DOHH2 (cell line): ENCODE data around the gene HS3ST6.

ENCODE experiments used
- H3F3A ChIP-seq: fragments of 200-600 bp; sonication (generic), shearing (Covaris generic); 2 replicates; pipeline ENCODE4 v1.6.0; 2016; ENCODE audit warnings: antibody characterized with exemption, mild to moderate bottlenecking; ENCODE audit not compliant: control insufficient read depth, insufficient read depth
- H3K27ac ChIP-seq: fragments of 200-600 bp; sonication (generic); 2 replicates; pipeline ENCODE4 v1.5.1; 2014; ENCODE audit warnings: low read depth, mild to moderate bottlenecking, low read length, moderate library complexity
- H3K27me3 ChIP-seq: fragments of 200-600 bp; sonication (generic); 2 replicates; pipeline ENCODE4 v1.6.1; 2014; ENCODE audit warnings: mild to moderate bottlenecking, low read length, mixed read lengths; ENCODE audit not compliant: control insufficient read depth
- H3K36me3 ChIP-seq: fragments of 200-600 bp; sonication (generic); 2 replicates; pipeline ENCODE4 v1.6.1; 2014; ENCODE audit warnings: mild to moderate bottlenecking, low read length, moderate library complexity, mixed read lengths; ENCODE audit not compliant: control insufficient read depth
- H3K4me1 ChIP-seq: fragments of 200-600 bp; sonication (generic); 2 replicates; pipeline ENCODE4 v1.6.1; 2014; ENCODE audit warnings: mild to moderate bottlenecking, low read length, mixed read lengths; ENCODE audit not compliant: control insufficient read depth
- H3K4me2 ChIP-seq: fragments of 200-600 bp; sonication (generic); 2 replicates; pipeline ENCODE4 v1.6.0; 2014; ENCODE audit warnings: mild to moderate bottlenecking, low read length, moderate library complexity
- H3K4me3 ChIP-seq: fragments of 200-600 bp; sonication (generic); 2 replicates; pipeline ENCODE4 v1.5.1; 2014; ENCODE audit warnings: mild to moderate bottlenecking, low read length, mixed read lengths
- H3K79me2 ChIP-seq: fragments of 200-600 bp; sonication (generic); 2 replicates; pipeline ENCODE4 v1.6.1; 2014; ENCODE audit warnings: mild to moderate bottlenecking, low read length, mixed read lengths; ENCODE audit not compliant: control insufficient read depth
- H3K9me2 ChIP-seq: fragments of 200-600 bp; sonication (generic); replicated peaks from 2 replicates; pipeline ENCODE4 v1.6.1; 2014; ENCODE audit warnings: mild to moderate bottlenecking, low read length, mixed read lengths; ENCODE audit not compliant: control insufficient read depth
- H3K9me3 ChIP-seq: fragments of 200-600 bp; sonication (generic); 2 replicates; pipeline ENCODE4 v1.6.1; 2014; ENCODE audit warnings: antibody characterized with exemption, low read length, mixed read lengths; ENCODE audit not compliant: control insufficient read depth, insufficient read depth
- H4K20me1 ChIP-seq: fragments of 200-600 bp; sonication (generic); 2 replicates; pipeline ENCODE4 v1.6.0; 2014; ENCODE audit warnings: low read depth, mild to moderate bottlenecking, antibody characterized with exemption, low read length, moderate library complexity; ENCODE audit not compliant: control insufficient read depth, insufficient read depth
- EZH2phosphoT487 ChIP-seq: fragments of 200-600 bp; sonication (generic); IDR thresholded peaks from 2 replicates; pipeline ENCODE4 v1.6.1; 2017; ENCODE audit warnings: borderline replicate concordance, mild to moderate bottlenecking, antibody characterized with exemption, low read length, moderate library complexity, mixed read lengths
- TF ChIP-seq, protein P1 (sequence below): fragments of 200-600 bp; sonication (generic); IDR thresholded peaks from one replicate; pipeline ENCODE4 v1.5.1; 2014; ENCODE audit warnings: antibody characterized with exemption, mild to moderate bottlenecking, low read depth, low read length; ENCODE audit not compliant: poor library complexity, severe bottlenecking

HS3ST6 gene

DNA sequence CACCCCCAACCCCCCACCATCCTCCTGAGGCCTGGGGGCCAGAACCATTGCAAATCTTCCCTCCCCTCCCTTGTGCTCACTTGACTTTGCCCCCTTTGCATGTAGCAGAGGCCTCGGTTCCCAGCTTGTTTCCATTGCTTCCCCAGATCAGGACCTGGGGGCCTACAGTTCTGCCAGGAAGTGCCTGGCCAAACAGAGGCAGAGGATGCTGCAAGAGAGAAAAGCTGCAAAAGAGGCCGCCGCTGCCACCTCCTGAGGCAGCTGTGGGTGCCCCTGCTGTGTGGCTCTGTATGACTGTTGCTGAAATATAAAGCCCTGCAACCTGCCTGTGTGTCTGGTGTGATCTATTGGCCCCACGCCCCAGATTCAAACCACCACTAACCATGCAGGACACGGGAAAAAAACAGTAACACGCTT is 43.4 kb upstream of the HS3ST6 start:
- Histone ChIP-seq H3K9me3 (no peaks in the 10 kb centered on the region), H3K79me2 (peaks cover 61% of the 10 kb centered on the region), H3K9me2 (no peaks in the 10 kb centered on the region), H4K20me1 (peaks cover 10% of the 10 kb centered on the region), H3K27me3 (no peaks in the 10 kb centered on the region), H3K4me1 (peaks cover 41% of the 10 kb centered on the region), H3K27ac (peak overlapping the region; percentile 62), H3K36me3 (peaks cover 65% of the 10 kb centered on the region), H3F3A (peaks cover 43% of the 10 kb centered on the region), H3K4me2 (peak overlapping the region; percentile 99), H3K4me3 (peak overlapping the region; percentile 100)
- TF ChIP-seq, protein P1, sequence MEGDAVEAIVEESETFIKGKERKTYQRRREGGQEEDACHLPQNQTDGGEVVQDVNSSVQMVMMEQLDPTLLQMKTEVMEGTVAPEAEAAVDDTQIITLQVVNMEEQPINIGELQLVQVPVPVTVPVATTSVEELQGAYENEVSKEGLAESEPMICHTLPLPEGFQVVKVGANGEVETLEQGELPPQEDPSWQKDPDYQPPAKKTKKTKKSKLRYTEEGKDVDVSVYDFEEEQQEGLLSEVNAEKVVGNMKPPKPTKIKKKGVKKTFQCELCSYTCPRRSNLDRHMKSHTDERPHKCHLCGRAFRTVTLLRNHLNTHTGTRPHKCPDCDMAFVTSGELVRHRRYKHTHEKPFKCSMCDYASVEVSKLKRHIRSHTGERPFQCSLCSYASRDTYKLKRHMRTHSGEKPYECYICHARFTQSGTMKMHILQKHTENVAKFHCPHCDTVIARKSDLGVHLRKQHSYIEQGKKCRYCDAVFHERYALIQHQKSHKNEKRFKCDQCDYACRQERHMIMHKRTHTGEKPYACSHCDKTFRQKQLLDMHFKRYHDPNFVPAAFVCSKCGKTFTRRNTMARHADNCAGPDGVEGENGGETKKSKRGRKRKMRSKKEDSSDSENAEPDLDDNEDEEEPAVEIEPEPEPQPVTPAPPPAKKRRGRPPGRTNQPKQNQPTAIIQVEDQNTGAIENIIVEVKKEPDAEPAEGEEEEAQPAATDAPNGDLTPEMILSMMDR, result no peak
- no peak for TF ChIP-seq EZH2phosphoT487

DNA sequence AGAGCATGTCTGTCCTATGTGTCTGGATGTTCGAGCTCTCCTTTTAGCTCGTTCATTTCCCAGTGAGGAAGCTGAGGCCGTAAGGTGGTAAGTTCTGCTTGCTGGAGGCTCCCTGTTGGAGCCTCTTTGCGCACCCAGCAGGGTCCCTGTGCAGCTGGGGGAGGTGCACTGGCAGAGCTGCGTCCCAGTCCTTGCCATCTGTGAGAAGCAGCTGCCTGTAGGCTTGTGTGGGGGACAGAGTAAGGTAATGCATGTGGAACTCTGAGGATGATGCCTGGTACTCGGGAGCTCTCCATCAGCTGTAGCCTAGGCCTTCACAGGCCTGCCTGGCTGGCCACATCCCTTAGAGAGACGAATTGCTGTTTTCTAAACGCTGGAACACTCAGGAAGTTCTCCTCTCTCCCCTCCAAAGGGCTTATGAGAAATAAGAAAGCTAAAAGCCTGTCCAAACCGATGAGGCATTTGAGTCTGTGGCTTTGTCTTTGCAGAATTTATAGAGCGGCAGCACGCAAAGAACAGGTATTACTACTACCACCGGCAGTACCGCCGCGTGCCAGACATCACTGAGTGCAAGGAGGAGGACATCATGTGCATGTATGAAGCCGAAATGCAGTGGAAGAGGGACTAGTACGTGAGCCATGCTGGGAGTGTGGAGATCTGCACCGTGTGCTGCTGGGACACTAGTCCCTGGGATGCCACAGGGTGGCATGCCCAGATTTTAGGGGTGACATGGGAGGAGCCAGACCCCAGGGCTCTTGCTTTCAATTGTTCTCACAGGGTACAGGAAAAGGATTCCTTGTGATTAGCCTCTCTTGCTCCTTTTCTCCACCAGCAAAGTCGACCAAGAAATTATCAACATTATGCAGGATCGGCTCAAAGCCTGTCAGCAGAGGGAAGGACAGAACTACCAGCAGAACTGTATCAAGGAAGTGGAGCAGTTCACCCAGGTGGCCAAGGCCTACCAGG is 42.7 kb upstream of the HS3ST6 start:
- H3K79me2 ChIP-seq, result peaks cover 54% of the 10 kb centered on the region
- H3K36me3 ChIP-seq, result peaks cover 61% of the 10 kb centered on the region
- H3K27ac ChIP-seq, result peak overlapping the region; percentile 62

DNA sequence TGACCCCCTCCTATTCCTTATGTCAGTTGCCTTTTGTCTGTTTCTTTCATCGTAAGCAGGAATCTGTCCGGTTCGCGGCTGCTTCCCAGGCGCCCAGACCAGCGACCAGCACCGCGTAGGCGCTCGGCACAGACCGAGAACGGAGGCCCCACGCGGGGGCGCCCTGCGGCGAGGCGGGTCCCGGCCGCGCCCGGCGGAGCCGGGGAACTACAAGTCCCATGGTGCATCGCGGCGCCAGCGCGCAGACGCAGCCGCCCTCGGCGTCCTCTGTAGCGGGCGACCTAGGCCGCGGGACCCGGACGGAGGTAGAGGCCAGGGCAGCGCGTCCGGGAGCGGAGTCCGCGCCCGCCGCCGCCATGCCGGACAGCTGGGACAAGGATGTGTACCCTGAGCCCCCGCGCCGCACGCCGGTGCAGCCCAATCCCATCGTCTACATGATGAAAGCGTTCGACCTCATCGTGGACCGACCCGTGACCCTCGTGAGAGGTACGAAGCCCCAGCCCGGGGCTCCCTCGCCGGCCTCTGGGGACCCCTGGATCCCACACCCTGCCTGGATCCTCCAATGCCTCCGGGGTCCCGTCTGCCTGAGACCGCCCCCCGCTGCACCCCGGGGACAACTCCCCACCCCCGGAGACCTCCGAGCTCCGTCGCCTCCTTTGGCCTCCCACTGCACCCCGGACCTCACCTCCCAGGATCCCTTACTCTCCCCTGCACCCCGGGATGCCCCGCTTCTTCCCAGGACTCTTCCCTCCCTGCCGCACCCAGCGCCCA is 41.2 kb upstream of the HS3ST6 start, which contains the start of gene NDUFB10:
Gene NDUFB10, plus strand, starts transcription at position 270 of the 771 bp plus-strand sequence. Its CDS starts 87 bp downstream, at position 357.
- no peaks in the 10 kb centered on the region for H3K27me3 ChIP-seq
- no peak for TF ChIP-seq EZH2phosphoT487
- TF ChIP-seq, protein P1, result peak; percentile 91
- peak within 1 kb of the TSS; percentile 99 for H3K4me2 ChIP-seq
- no peaks in the 10 kb centered on the region for H3K9me2 ChIP-seq
- peaks cover 42% of the 10 kb centered on the region for H3F3A ChIP-seq
- H3K4me3 ChIP-seq, result peak within 1 kb of the TSS; percentile 98
- H3K9me3 ChIP-seq, result no peaks in the 10 kb centered on the region
- peaks cover 34% of the 10 kb centered on the region for H3K4me1 ChIP-seq
- H3K36me3 ChIP-seq, result peaks cover 49% of the 10 kb centered on the region
- H3K27ac ChIP-seq, result peak within 1 kb of the TSS; percentile 62
- H4K20me1 ChIP-seq, result peaks cover 10% of the 10 kb centered on the region
- H3K79me2 ChIP-seq, result peaks cover 40% of the 10 kb centered on the region

More for the DNA sequence above, 42.7 kb upstream of the HS3ST6 start:
- H3K4me1 ChIP-seq, result peaks cover 38% of the 10 kb centered on the region
- no peak for TF ChIP-seq EZH2phosphoT487
- TF ChIP-seq, protein P1, result no peak
- H3F3A ChIP-seq, result peaks cover 43% of the 10 kb centered on the region
- no peaks in the 10 kb centered on the region for H3K9me2 ChIP-seq
- H3K4me3 ChIP-seq, result peak overlapping the region; percentile 98
- H4K20me1 ChIP-seq, result peaks cover 10% of the 10 kb centered on the region
- H3K9me3 ChIP-seq, result no peaks in the 10 kb centered on the region
- H3K27me3 ChIP-seq, result no peaks in the 10 kb centered on the region
- H3K4me2 ChIP-seq, result peak overlapping the region; percentile 99
